Endothelial cell of umbilical vein (primary cell): ENCODE measurements around the gene SIVA1. TPM values are rescaled to one million over a fixed set of nuclear protein-coding genes. Genes with fewer than 3 reads are reported as not detected.

ENCODE experiments used
- BruUV-seq: library from RNA; stranded (reverse); fragments of 400-500 nt; replicated peaks from 2 replicates; lab custom pipeline; 2021; lab: Mats Ljungman, UMichigan
- CTCF ChIA-PET: fragments of 300-600, 350-600 bp; sonication (Branson Sonifier 250); formaldehyde crosslinking; loops from one replicate; lab custom pipeline; 2021; ENCODE audit warnings: antibody characterized with exemption, inconsistent platforms; lab: Charles Lee
- POLR2A ChIA-PET: fragments of 300-600, 350-600 bp; sonication (Branson Sonifier 250); formaldehyde crosslinking; loops from one replicate; lab custom pipeline; 2021; ENCODE audit warnings: antibody characterized with exemption, inconsistent platforms; lab: Charles Lee
- DNase-seq: peaks from one replicate; pipeline ENCODE4 v3.0.0-alpha.2; 2011; ENCODE audit warnings: low read depth, low spot score
- FAIRE-seq: peaks from 2 replicates; lab custom pipeline; 2011; peaks lifted over from hg19 to GRCh38; lab: Jason Lieb, UNC
- H2AFZ ChIP-seq: 2 replicates; pipeline ENCODE4 v1.6.0; 2012; ENCODE audit warnings: low read depth, low read length, control low read depth, inconsistent platforms
- H3K27ac ChIP-seq: 2 replicates; pipeline ENCODE4 v1.5.1; 2011; ENCODE audit warnings: low read depth, mild to moderate bottlenecking, control low read depth, low read length, moderate library complexity; ENCODE audit not compliant: insufficient read depth
- H3K27me3 ChIP-seq, 2 experiments: 2 replicates each; pipeline versions ENCODE4 v1.6.0 to v1.6.1; 2011; ENCODE audit warnings: low read length in 2 of 2, mixed read lengths in 1 of 2; ENCODE audit not compliant: control insufficient read depth in 2 of 2, insufficient read depth in 2 of 2
- H3K36me3 ChIP-seq, 2 experiments: 2 replicates in 1 of 2; 3 replicates in 1 of 2; pipeline ENCODE4 v1.5.1; 2011; ENCODE audit warnings: low read length in 2 of 2, mild to moderate bottlenecking in 1 of 2, moderate library complexity in 1 of 2; ENCODE audit not compliant: control insufficient read depth in 2 of 2, insufficient read depth in 2 of 2; ENCODE audit errors: extremely low read depth in 1 of 2
- H3K4me1 ChIP-seq: 3 replicates; pipeline ENCODE4 v1.5.1; 2011; ENCODE audit warnings: mild to moderate bottlenecking, low read length; ENCODE audit not compliant: control insufficient read depth, insufficient read depth; ENCODE audit errors: extremely low read depth
- H3K4me2 ChIP-seq: 2 replicates; pipeline ENCODE4 v1.6.1; 2011; ENCODE audit warnings: low read length, control low read depth, mixed read lengths; ENCODE audit not compliant: insufficient read depth
- H3K4me3 ChIP-seq, 3 experiments: fragments of 200-600 bp in 1 of 3; sonication (generic), shearing (Covaris generic) in 1 of 3; replicated peaks in 1 of 3; 2 replicates each; pipeline ENCODE4 v1.5.1; 2011 to 2016; ENCODE audit warnings: control low read depth in 3 of 3, low read length in 3 of 3, mild to moderate bottlenecking in 2 of 3, inconsistent platforms in 1 of 3, low read depth in 1 of 3, moderate library complexity in 1 of 3; ENCODE audit not compliant: insufficient read depth in 1 of 3
- H3K79me2 ChIP-seq: 2 replicates; pipeline ENCODE4 v1.6.0; 2012; ENCODE audit warnings: low read length, inconsistent platforms; ENCODE audit not compliant: control insufficient read depth, insufficient read depth
- H3K9ac ChIP-seq: replicated peaks from 2 replicates; pipeline ENCODE3; 2011; ENCODE audit warnings: low read length, control low read depth; ENCODE audit not compliant: insufficient read depth; ENCODE audit errors: extremely low read depth
- H3K9me1 ChIP-seq: replicated peaks from 3 replicates; pipeline ENCODE4 v1.6.0; 2011; ENCODE audit warnings: mild to moderate bottlenecking, low read length; ENCODE audit not compliant: control insufficient read depth, insufficient read depth; ENCODE audit errors: extremely low read depth
- H3K9me3 ChIP-seq: replicated peaks from 2 replicates; pipeline ENCODE4 v1.5.1; 2012; ENCODE audit warnings: low read length, inconsistent platforms; ENCODE audit not compliant: control insufficient read depth, insufficient read depth
- H4K20me1 ChIP-seq: replicated peaks from 2 replicates; pipeline ENCODE3; 2011; ENCODE audit warnings: mild to moderate bottlenecking, low read length; ENCODE audit not compliant: control insufficient read depth, insufficient read depth; ENCODE audit errors: extremely low read depth
- CTCF ChIP-seq, 2 donors: IDR thresholded peaks; 1 replicate in 1 of 2; 2 replicates in 1 of 2; pipeline ENCODE4 v1.5.1; 2011; ENCODE audit warnings: low read length in 2 of 2, mild to moderate bottlenecking in 2 of 2, moderate library complexity in 2 of 2, control low read depth in 1 of 2, inconsistent platforms in 1 of 2, low read depth in 1 of 2; ENCODE audit not compliant: insufficient read depth in 1 of 2; ENCODE audit errors: extremely low read depth in 1 of 2
- EZH2 ChIP-seq: IDR thresholded peaks from 2 replicates; pipeline ENCODE4 v1.6.1; 2012; ENCODE audit warnings: borderline replicate concordance, low read depth, mild to moderate bottlenecking, moderate library complexity, low read length, inconsistent platforms; ENCODE audit not compliant: severe bottlenecking
- FOS ChIP-seq: IDR thresholded peaks from 2 replicates; pipeline ENCODE4 v1.6.1; 2011; ENCODE audit warnings: mild to moderate bottlenecking, low read length, moderate library complexity, borderline replicate concordance; ENCODE audit not compliant: insufficient read depth
- GATA2 ChIP-seq: IDR thresholded peaks from 2 replicates; pipeline ENCODE4 v1.7.0; 2011; ENCODE audit warnings: low read depth, mild to moderate bottlenecking, moderate library complexity, mixed read lengths, low read length; ENCODE audit not compliant: insufficient read length, insufficient read depth
- JUN ChIP-seq: IDR thresholded peaks from 2 replicates; pipeline ENCODE4 v1.6.1; 2011; ENCODE audit warnings: borderline replicate concordance, low read depth; ENCODE audit not compliant: insufficient read length, insufficient read depth
- MYC ChIP-seq: IDR thresholded peaks from one replicate; pipeline ENCODE4 v1.6.1; 2011; ENCODE audit warnings: mild to moderate bottlenecking, low read depth, low read length
- POLR2A ChIP-seq: IDR thresholded peaks from 2 replicates; pipeline ENCODE4 v1.6.1; 2012; ENCODE audit warnings: low read depth, mild to moderate bottlenecking, control low read depth, low read length
- POLR2AphosphoS5 ChIP-seq: IDR thresholded peaks from 2 replicates; pipeline ENCODE4 v1.6.1; 2012; ENCODE audit warnings: low read depth, mild to moderate bottlenecking, control low read depth, low read length, moderate library complexity; ENCODE audit not compliant: insufficient read depth
- dilution Hi-C: fragments of 300-500 bp; cut with MboI; formaldehyde crosslinking; loops from one replicate; pipeline ENCODE4 v1.15.0; 2019; ENCODE audit warnings: low sequenced_read_pairs; ENCODE audit not compliant: extremely low pct_ligation_motif_present
- intact Hi-C: fragments of 100-400 bp; cut with micrococcal nuclease; formaldehyde crosslinking; loops from one replicate; pipeline ENCODE4 v1.10.0; 2022
- polyA plus RNA-seq, 4 experiments: library from polyadenylated mRNA; depleted of rRNA in 3 of 4; stranded (reverse) in 3 of 4; unstranded in 1 of 4; fragments of >200 nt; gene quantifications; 2 replicates each; pipeline versions ENCODE4 v1.2.1 to v1.2.3, GENCODE V29; 2011 to 2012; ENCODE audit warnings: missing spikeins in 1 of 4
- total RNA-seq: library from RNA; stranded (reverse); gene quantifications from 2 replicates; pipeline ENCODE4 v1.2.3, GENCODE V29; 2021
- TF ChIP-seq, protein P1 (sequence below): IDR thresholded peaks from 2 replicates; pipeline ENCODE4 v1.6.1; 2011; ENCODE audit not compliant: insufficient read depth, insufficient read length

Gene SIVA1
- total and polyA plus RNA-seq, 2 donors (not counting 3 experiments of a cell fraction or from before 2014, with no cell fraction given): 101 to 299 TPM

DNA sequence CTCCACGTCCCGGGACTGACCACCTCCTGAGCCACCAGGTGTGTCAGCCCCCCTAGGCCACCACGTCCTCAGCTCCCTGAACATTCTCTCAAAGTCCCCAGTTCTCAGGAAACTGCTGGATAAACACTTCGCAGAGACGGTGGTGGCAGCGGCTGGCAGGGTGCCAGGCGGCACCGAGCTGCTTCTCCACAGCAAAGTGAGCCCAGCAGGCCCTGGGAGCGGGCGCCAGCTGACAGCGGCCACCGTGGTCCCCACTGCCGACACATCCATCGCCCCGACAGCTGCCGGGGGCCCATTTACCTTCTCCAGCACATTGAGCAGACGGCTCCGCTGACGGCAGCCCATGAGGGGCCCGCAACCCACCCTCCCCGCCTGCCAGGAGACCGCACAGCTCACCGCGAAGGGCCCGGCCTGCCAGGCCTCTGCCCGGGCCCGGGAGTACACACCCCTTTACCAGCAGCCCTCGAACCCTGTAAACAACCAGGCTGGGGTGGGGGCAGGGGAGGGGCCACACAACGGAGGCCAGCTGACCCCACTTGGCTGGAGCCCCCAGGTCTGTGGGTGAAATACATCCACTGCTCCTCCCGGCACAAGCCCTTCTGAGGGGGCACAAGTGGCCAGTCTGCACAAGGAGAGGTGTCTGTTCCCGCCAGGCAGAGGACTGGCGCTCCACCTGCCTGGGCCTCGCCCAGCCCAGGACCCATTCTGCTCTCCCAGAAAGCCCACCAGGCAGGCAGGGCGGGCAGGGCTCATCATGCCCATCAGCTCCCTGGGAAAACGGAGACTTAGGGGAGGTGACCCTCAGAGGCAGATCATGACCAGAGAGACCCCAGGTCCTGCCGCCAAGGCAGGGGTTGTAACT, 32.1 kb downstream of the SIVA1 start:
- Histone ChIP-seq H4K20me1 (no peaks in the 10 kb centered on the region), H3K27me3 (no peaks in the 10 kb centered on the region), H3K36me3 (peaks cover 2 to 17% of the 10 kb centered on the region in 2 experiments), H3K9me1 (no peaks in the 10 kb centered on the region), H3K9ac (no peak overlapping the region), H3K27ac (no peak overlapping the region), H3K79me2 (peaks cover 29% of the 10 kb centered on the region), H3K4me3 (no peak overlapping the region), H3K4me1 (no peaks in the 10 kb centered on the region), H3K4me2 (no peak overlapping the region), H2AFZ (no peak overlapping the region), H3K9me3 (no peaks in the 10 kb centered on the region)
- POLR2A ChIA-PET: no interaction called here
- CTCF ChIA-PET: no interaction called here
- intact Hi-C loops (no loop called here), dilution Hi-C loops (no loop called here)
- TF ChIP-seq POLR2A (no peak), EZH2 (no peak), POLR2AphosphoS5 (no peak), FOS (no peak), JUN (no peak), GATA2 (no peak), MYC (no peak), CTCF (IDR thresholded peaks at IDR 0.05; ENCODE audit: extremely low read depth in 1 of 2, insufficient read depth in 1 of 2, low read depth in 1 of 2, low read length in 2 of 2) (no peak)
- TF ChIP-seq, protein P1, sequence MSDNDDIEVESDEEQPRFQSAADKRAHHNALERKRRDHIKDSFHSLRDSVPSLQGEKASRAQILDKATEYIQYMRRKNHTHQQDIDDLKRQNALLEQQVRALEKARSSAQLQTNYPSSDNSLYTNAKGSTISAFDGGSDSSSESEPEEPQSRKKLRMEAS: no peak
- FAIRE-seq (no peak), DNase-seq (no peak)
- no TSS peak for BruUV-seq
